MM.1S (cell line): ENCODE measurements around the gene HS3ST4.

Source experiments
- CTCF ChIP-seq: fragments of 300-600 bp; sonication (generic); IDR thresholded peaks from 2 replicates; pipeline ENCODE4 v1.5.1; 2016; ENCODE audit warnings: antibody characterized with exemption, low read length, mixed read lengths
- EZH2phosphoT487 ChIP-seq: fragments of 300-600 bp; sonication (generic); IDR thresholded peaks from 2 replicates; pipeline ENCODE4 v1.6.1; 2018; ENCODE audit warnings: antibody characterized with exemption, low read length

GRCh38 chr16:26175944-26176343, 484.2 kb downstream of the HS3ST4 start:
- TF ChIP-seq CTCF, result no peak
- TF ChIP-seq EZH2phosphoT487, result no peak
